HG02943 (cell line): ENCODE results near the gene CEP83.
"Not testable (repeated sequence)": the region's sequence is repeated elsewhere in the genome, so short reads cannot be mapped to it uniquely, and the experiment has no call there.

ENCODE experiments used
- ATAC-seq: cut with Tn5 transposase; IDR thresholded peaks from one replicate; pipeline ENCODE4 v1.9.1; 2021; ENCODE audit warnings: mild to moderate bottlenecking, low read depth, moderate library complexity; ENCODE audit not compliant: unreplicated experiment

CEP83 gene, protein sequence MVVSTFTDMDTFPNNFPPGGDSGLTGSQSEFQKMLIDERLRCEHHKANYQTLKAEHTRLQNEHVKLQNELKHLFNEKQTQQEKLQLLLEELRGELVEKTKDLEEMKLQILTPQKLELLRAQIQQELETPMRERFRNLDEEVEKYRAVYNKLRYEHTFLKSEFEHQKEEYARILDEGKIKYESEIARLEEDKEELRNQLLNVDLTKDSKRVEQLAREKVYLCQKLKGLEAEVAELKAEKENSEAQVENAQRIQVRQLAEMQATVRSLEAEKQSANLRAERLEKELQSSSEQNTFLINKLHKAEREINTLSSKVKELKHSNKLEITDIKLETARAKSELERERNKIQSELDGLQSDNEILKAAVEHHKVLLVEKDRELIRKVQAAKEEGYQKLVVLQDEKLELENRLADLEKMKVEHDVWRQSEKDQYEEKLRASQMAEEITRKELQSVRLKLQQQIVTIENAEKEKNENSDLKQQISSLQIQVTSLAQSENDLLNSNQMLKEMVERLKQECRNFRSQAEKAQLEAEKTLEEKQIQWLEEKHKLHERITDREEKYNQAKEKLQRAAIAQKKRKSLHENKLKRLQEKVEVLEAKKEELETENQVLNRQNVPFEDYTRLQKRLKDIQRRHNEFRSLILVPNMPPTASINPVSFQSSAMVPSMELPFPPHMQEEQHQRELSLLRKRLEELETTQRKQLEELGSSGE

DNA sequence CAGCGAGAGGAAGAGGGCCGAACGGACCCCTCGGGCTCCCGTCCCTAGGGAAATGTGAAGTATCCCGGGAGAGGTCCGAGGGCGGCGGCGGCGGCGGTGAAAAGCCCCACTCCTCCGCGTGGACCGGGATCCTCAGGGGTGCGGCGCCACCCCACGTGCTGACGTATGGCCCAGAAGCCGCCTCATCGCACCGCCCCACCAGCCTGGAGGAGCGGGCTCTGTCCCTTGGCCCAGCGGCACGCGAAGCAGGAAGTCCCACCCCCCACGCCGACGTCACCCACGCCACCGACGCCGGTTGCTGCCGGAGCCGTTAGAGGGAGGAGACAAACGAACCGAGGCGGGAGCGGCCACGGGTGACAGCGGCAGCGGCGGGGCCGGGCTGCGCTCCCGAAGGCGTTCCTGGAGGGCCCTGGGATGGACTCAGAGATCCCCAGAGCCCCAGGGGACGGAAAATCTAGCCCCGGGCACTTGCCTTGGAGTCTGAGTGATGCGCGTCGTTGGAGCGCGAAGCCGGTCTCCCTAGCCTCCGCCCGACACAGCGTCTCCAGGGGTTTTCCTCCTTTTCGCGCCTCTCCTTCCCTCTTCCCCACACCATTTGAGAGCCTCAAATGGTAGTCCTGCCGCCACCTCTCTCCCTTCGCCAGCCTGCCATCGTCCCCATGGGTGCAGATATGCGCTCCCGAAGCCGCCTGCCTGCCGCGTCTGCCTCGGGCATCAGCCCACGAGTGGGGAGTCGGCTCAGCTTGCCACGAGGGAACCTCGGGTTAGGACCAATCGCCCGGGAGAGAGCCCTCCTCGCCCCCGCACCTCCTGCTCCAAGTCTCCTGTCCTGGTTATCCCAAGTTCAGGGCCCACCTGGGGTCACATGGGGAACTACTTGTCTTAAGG is at the start of gene CEP83:
TSS of gene CEP83 (minus strand) at position 140 of the 888 bp plus-strand sequence. CDS start 47,377 bp downstream, outside the sequence.
- peak; percentile 97 for ATAC-seq

DNA sequence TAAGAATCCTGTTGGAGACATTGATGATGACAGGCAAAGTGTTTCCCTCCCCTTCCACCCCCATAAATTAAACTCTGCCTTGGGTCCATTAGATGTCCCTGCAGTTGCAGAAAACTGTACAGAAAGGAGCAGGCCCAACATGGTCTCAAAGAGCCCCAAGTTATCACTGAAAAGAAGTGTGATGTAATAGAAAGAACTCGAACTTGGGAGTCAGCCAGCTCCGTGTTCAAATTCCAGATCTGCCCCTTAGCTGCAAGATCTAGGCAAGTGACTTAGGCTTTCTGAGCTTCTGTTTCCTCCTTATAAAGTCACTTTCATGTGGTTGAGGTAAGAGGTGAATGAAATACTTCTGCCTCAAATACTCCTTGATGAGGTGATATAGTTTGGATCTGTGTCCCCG is 49.6 kb upstream of the CEP83 start:
- ATAC-seq = no peak

DNA sequence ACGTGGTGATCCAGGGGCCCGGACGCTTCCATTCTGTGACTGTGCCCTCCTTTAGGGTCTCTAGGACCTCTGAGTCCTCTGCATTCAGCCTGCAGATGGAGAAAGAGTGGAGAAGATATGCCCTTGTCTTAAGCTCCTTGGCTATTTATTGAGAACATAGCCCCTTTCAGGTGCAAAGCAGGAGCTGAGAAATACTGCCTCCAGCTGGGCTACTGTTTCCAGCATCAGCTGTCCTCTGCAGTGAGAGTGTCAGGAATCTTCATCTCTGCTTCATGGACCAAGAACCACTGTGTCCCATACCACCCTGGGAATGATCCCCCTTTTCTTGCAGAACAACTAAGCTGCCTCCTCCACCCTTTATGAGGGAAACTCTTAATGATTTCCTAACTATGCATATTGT is 47.8 kb upstream of the CEP83 start:
- no peak for ATAC-seq

DNA sequence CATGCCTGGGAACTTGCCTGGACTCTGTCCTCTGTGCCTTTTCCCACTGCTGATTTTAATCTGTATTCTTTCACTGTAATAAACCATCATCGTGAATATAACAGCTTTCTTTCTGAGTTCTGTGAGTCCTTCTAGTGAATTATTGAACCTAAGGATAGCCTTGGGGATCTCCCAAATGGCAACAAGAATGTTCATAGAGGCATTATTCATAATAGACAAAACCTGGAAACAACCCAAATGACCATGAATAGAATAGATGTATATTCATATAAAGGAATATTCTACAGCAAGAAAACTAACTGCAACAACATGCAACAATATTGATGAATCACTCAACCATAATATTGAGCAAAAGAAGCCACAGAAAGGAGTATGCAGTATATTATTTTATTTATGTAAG is 44.7 kb upstream of the CEP83 start:
- no peak for ATAC-seq

DNA sequence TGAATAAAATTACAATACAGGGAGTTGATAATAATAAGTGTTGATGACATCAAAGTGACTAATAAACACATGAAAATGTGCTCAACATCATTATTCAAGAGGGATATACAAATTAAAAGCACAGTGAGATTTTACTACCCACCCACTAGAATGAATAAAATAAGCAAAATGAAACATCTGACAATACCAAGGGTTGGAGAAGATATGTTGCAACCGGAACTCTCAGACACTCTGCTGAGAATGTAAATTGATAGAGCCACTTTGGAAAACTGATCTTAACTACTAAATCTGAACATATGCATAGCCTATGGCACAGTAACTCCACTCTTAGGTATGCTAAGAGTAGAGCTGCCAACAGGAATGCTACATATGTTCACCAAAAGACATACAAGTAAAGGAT is 44.0 kb upstream of the CEP83 start:
- ATAC-seq = no peak

DNA sequence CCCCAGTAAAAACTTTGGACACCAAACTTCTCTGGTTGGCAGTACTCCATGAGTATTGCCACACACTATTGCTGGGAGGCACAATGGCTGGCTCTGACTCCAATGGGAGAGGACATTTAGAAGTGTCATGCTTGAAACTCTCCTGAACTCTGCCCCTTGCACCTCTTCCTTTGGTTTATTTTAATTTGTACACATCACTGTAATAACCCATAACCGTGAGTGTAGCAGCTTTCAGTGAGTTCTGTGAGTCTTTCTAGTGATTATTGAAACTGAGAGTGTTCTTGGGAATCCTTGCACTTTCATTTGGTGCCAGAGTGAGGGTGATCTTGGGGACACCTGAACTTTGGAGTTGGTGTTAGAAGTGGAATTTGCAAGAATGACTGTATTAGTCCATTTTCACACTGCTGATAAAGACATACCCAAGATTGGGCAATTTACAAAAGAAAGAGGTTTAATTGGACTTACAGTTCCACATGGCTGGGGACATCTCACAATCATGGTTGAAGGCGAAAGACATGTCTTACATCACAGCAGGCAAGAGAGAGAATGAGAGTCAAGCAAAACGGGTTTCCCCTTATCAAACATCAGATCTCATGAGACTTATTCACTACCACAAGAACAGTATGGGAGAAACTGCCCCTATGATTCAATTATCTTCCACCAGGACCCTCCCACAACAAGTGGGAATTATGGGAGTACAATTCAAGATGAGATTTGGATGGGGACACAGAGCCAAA is 41.3 kb upstream of the CEP83 start:
- no peak for ATAC-seq

DNA sequence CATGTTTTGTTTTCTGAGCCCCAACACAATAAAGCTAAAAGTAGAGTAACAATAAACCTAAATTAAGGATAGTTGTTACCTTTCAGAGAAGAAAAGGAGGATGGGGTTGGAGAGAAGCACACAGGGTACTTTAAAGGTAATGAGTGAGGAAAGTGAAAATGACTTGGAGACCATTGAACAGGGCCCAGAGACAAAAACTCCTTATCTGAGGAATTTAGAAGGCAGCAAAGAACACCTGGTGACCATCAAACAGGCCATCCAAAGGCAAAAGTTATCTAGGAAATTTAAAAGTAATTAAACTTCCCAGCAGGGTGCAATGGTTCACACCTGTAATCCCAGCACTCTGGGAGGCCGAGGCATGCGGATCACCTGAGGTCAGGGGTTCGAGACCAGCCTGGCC is 39.0 kb upstream of the CEP83 start:
- ATAC-seq = no peak

DNA sequence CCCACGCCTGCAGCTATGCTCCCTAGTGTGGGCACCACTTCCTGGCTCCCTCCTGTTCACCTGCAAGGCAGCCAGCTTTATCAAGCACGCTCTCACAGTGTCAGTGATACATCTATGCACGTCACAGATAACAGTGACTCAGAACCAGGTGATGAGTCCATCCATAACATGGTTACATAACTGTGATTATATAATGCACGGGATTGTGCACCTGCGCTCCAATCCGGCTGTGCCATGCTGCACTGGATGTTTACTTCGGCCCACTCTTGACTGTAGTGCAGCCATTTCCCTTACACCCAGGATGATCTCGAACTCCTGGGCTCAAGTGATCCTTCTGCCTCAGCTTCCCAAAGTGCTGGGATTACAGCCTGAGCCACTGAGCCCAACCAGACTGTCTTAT is 38.4 kb upstream of the CEP83 start:
- no peak for ATAC-seq

DNA sequence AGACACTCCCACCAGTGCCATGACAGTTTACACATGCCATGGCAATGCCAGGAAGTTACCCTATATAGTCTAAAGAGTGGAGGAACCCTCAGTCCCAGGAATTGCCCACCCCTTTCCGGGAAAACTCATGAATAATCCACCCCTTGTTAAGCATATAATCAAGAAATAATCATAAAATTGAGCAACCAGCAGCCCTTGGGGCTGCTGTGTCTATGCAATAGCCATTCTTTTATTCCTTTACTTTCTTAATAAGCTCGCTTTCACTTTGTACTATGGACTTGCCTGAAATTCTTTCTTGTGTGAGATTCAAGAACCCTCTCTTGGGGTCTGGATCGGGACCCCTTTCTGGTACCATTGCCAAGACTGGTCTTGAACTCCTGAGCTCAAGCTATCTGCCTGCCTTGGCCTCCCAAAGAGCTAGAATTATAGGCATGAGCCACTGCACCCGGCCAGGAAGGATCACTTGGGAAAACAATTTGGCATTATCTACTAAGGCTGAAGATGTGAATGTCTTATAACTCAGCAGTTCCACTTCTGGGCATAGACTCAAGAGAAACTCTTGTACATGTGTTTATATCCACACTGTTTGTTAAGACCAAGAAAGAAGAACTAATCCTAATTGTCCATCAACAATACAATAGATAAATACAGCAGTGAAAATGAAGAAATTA is 35.9 kb upstream of the CEP83 start:
- no peak for ATAC-seq

DNA sequence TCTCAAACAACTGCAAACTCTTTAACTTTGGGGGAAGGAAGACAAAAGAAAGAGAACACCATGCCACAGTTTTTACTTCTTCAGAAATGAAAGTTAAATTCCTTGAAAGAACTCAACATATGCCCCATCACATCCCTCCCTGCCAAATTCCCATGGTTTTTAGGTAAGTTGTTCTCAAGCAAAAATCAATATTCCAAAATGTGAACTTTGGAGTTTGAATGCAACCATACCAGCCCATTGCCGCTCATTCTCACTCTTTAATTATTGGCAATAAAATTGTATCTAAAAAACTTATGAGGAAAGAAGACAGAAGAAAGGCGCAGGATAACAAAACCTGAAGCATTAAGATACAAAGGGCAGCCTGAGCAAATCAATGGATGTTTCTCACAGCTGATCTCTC is 31.8 kb upstream of the CEP83 start:
- no peak for ATAC-seq

DNA sequence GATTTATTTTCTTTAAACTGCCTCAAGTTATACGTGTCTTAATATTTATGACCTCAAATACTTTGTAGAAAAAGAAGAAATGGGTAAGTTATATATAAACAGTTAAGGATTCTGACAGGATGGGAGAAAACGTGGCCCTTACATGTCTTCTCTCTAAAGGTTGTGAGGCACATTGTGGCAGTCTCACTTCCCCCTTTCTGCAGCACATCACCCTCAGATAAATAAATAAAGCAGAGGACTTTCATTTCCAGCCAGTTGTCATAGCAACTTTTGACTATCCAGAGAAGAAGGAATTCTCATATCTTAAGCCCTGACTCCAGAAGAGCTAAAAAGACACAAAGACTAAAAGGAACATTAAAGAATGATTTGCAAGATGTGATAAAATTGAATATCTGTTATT is 28.8 kb upstream of the CEP83 start:
- ATAC-seq = peak; percentile 90

DNA sequence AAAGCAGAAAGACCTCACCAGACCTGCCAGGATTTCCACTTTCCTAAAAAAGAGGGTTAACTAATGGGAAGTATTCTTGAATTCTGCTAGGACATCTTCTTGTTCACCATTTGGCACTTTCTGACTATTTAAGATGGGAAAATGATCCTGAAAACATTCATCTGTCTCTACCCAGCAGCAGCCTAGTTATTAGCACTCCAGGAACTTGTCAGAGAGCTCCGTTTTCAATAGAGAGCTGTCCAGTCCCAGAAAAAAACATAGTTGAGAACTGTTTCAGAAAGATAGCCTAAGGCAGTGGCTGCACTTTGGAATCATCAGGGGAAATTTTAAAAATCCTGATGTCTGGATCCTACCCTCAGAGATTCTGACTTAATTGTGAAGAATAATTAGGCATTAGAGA is 22.1 kb upstream of the CEP83 start:
- no peak for ATAC-seq

DNA sequence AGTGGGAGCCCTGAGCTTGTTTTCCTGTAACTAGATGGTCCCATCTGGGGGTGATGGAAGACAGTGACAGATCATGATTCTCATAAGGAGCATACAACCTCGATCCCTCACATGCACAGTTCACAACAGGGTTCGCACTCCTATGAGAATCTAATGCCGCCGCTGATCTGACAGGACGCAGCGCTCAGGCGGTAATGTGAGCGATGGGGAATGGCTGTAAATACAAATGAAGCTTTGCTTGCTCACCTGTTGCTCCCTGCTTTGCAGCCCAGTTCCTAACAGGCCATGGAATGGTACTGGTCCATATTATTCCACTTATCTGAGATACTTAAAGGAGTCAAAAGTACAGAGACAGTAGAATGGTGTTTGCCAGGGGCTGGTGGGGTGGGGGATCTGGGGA is 9.9 kb upstream of the CEP83 start:
- no peak for ATAC-seq

DNA sequence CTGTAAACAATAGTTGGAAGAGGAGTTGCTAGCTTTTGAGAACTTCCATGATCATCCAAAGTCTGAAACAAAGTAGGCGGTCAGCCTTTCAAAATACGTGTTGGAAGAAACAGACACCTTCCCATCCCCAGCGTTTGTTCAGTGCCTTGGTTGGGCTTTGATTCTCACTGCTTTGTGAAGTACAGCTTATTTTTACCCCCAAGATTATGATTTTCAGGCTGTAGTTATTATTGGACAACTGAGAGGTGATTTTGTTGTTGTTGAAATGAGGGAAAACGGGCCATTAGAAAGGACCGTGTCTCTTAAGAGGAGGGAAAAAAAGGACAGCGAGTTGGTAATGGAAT is 921 bp upstream of the CEP83 start:
- ATAC-seq = no peak

DNA sequence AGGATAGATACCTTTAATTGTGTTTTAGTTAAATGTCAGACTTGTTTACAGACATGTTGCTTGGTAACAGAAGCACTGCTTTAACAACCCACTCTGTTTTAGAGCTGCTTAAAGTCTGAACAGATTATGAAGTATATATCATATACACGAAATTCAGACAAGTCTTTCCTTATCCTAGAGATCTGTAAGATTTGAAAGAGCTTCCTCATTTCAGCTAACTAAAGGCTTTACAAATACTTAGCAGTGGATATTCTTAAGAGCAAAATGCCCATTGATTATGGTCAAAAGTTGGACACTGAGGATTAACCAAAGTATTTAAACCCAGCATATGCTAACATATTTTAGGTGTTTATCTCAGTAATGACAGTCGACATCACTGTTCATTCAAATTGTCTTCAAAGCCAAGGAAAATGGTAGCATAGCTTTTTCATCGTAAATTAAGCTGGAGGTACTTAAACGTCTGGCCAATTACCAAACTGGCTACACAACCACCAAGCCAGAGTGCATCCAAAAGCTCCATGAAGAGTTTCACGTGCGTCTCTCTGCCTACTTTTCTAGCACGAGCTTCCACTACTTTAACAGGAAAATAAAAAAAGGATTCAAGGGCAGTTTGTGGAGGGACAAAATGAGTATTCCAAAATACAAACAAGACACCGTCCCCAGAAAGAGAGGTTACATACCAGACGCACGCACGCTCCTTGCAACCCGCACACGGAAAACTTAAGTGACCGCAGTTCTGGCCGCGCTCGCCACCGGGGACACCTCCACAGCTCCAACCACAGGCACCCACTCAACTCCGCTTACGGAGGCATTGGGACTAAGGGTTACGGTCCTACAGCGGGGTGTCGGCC is 565 bp downstream of the CEP83 start:
- ATAC-seq = peak; percentile 43

DNA sequence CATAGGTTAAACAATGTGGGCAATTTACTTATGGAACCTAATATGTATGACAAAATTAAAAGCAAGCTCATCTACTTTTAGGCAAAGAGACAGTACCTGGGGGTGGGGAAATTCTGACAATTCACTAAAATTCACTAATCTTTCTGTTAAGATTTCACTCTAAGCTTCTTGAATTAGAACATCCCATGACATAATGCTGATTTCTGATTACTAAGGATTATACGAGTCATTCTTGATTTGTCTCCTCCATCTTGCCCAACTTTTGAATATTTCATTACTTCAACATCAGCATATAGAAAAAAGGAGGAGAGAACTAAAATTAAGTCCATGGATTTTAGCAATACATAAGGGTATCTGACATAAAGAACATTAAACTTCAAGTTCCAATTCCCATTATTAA is 2.4 kb downstream of the CEP83 start:
- ATAC-seq = no peak

DNA sequence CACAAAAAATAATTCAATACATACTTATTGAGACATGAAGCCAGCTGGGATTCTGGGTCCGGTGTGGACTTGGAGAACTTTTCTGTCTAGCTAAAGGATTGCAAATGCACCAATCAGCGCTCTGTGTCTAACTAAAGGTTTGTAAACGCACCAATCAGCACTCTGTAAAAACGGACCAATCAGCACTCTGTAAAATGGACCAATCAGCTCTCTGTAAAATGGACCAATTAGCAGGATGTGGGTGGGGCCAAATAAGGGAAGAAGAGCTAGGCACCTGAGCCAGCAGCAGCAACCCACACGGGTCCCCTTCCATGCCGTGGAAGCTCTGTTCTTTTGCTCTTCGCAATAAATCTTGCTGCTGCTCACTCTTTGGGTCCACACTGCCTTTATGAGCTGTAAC is 5.3 kb downstream of the CEP83 start:
- not testable (repeated sequence) for ATAC-seq

DNA sequence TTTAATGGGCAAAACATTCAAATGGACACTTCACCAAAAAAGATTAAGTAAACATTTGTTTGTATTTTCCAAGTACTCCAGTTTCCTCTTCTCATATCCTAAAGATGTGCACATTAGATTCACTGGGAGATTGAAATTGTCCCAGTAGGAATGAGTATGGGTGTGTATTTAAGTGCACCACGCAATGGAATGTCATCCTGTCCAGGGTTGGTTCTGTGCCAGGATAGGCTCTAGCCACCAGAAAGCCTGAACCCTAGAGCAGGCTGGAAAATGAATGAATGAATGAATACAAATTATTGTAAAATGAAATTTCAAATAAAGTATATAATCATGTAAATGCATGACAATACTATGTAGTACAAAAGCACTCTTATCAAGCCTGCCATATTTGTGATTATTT is 14.0 kb downstream of the CEP83 start:
- ATAC-seq = no peak

DNA sequence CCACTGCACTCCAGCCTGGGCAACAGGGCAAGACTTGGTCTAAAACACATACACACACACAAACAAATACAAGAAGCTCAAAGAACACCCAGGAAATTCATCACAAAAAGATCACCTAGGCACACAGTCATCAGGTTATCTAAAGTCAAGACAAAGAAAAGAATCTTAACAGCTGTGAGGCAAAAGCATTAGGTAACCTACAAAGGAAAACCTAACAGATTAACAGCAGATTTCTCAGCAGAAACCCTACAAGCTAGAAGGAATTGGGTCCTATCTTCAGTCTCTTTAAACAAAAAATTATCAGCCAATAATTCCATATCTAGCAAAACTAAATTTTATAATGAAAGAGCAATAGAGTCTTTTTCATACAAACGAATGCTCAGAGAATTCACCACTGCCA is 22.4 kb downstream of the CEP83 start:
- no peak for ATAC-seq
